Jurkat, Clone E6-1 (cell line): ENCODE data around the gene ATP2C2.
"Not testable (repeated sequence)": the region's sequence is repeated elsewhere in the genome, so short reads cannot be mapped to it uniquely, and the experiment has no call there.

ENCODE experiments used
- DNase-seq: peaks from one replicate; pipeline ENCODE4 v3.0.0-alpha.2; 2011; ENCODE audit warnings: low read depth, low spot score
- H3K4me3 ChIP-seq: 2 replicates; pipeline ENCODE4 v1.5.1; 2011; ENCODE audit warnings: mild to moderate bottlenecking, low read length, control low read depth, moderate library complexity

Gene ATP2C2

DNA sequence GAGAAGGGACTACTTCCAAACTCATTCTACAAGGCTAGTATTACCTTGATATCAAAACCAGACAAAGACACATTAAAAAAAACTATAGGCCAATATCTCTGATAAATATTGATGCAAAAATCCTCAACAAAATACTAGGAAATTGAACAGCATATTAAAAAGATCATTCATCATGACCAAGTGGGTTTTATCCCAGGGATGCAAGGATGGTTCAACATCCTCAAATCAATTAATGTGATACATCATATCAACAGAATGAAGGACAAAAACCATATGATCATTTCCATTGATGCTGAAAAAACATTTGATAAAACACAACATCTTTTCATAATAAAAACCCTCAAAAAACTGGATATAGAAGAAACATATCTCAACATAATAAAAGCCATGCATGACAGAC, 31.1 kb upstream of the ATP2C2 start:
- DNase-seq, H3K4me3 ChIP-seq: not testable (repeated sequence)

DNA sequence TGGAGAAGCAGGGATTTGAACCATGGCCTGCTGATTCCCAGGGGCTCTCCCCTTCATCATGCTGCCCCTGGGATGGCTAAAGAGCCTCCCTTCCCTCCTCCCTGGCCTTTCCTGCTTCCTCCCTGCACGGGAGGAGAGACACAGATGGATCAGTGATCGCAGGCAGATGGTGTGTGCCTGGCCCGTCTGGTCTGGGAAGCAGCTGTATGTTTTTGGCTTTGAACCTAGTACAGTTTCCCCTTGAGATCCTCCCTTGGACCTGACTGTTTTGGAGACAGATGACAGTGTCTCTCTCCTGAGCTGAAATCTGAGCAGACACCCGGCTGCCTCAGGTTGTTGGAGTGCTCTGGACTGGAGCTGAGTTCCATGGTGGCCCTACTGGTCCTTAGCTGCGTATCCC, 29.0 kb upstream of the ATP2C2 start:
- no peak overlapping the region for H3K4me3 ChIP-seq
- DNase-seq: no peak

DNA sequence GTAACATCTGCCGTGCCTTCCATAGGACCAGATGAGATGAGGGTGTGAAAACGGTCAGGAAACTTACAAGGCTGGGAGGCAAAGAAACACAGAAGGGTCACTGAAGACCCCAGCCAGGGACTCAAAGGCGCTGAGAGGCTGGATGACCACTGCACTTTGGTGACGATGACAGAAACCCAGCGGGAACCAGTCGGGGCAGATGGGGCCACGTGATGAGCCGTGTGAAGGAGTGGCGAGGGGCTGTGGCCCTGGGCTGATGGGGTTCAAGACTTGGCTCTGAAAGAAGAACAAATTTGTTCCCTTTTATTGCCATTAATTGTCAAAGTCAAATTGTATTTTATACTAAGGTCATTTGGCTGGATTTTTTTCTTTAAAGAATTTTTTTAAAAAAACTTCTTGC, 28.6 kb upstream of the ATP2C2 start:
- no peak for DNase-seq

DNA sequence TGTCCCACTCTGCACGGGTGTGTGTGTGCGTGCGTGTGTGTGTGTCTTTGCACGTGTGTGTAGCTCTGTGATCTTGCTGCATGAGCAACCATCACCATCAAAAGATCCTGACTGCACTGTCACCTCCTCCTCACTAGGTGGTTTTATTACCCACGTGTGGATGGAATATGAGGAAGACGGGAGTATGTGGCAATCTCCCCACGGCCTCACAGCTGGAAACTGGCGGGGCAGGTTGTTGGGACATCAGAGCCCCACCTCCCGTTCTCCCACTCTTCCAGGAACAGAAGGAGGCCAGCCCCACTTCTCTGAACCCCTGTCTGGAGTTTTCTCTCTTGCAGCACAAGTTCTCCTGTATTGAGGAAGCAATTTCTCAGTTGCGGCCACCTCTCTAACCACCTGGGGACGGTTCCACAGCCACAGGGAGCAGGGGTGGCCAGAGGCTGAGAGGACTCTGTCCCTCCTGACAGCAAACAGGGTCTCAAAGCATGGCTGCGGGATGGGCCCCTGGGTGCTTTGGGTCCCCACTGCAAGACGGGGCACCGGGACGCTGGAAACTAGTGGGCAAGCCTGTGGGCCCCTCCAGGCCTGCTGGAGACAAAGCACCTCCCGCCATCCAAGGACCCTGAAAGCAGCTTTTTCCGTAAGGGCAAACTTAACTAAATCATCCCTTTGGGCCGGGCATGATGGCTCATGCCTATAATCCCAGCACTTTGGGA, 27.9 kb upstream of the ATP2C2 start:
- H3K4me3 ChIP-seq: no peak overlapping the region
- DNase-seq: no peak

More for the DNA sequence above, 28.6 kb upstream of the ATP2C2 start:
- H3K4me3 ChIP-seq: no peak overlapping the region

DNA sequence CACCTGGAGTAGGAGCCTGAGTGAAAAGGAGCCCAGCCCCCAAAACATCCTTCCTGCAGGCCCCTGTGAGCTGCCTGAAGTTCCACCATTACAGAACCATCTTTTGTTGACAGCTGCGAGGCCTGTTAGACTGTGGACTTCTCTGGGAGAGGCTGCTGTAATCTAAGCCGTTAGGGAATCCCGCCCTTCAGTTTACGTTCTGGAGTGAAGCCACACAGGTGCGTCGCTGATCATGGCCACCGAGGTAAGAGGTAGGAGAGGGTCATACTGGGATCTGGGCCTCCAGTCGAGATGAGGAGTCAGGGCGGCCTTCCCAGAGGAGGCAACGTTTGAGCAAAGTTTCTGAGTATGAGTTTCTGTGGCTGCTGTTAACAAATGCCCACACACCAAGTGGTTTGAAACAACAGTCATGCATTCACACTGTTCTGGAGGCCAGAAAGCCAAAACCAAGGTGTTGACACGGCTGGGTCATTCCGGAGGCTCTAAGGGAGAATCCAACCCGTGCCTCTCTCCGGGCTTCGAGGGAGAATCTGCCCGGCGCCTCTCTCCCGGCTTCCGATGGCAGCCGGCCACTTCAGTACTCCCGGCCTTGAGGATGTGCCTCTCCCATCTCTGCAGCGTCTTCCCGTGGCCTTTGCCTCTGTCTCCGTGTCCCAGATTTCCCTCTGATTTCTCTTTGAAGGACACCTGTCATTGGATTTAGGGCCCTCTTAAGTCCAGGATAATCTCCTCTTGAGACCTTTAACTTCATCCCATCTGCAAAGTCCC, 26.6 kb upstream of the ATP2C2 start:
- no peak overlapping the region for H3K4me3 ChIP-seq
- no peak for DNase-seq

DNA sequence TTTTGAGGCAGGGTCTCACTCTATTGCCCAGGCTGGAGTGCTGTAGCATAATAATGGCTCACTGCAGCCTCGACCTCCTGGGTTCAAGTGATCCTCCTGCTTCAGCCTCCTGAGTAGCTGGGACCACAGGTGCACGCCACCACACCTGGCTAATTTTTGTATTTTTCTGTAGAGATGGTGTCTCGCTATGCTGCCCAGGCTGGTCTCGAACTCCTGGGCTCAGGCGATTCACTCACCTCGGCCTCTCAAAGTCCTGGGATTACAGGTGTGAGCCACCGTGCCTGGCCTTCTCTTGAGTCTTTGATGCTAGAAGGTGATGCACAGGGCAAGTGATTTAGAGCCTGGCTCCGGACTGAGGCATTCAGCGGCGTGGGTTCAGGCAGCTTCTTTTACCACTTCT, 24.5 kb upstream of the ATP2C2 start:
- not testable (repeated sequence) for H3K4me3 ChIP-seq, DNase-seq

DNA sequence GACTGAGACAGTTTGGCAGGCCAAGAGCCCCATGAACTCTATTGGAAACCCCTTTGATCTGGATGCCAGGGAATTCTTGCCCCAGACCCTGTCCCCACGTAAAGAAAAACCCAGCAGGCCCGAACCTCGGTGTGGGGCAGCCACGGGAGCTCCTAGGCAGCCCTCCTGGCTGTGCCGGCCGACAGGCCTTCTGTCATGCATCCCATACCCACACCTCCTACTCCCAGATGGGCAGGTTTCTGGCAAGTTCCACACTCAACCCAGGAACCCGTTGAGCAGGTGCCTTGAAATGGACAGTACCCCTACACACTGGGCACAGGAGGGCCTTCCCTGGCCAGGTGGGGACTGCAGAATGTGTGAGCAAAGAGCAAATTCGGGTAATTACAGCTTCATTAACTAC, 23.6 kb upstream of the ATP2C2 start:
- no peak for DNase-seq
- no peak overlapping the region for H3K4me3 ChIP-seq

DNA sequence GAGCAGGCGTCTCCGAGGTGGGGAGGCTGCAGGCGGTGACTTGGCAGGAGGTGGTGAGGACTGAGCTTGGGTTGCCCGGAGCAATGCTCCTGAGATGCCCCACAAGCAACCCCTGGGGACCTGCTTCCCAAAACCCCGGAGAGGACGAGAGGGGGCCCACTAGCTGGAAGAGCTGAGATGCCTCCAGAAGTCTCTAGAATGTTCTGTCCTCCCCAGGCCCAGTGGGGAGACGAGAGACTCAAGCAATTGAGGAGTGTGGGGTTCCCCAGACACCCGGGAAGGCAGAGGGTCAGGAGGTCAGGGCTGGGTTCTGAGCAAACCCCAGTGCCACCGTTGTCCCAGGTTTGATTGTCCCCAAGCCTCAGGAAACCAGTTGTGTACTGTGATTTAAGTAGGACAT, 21.2 kb upstream of the ATP2C2 start:
- DNase-seq: no peak
- no peak overlapping the region for H3K4me3 ChIP-seq

DNA sequence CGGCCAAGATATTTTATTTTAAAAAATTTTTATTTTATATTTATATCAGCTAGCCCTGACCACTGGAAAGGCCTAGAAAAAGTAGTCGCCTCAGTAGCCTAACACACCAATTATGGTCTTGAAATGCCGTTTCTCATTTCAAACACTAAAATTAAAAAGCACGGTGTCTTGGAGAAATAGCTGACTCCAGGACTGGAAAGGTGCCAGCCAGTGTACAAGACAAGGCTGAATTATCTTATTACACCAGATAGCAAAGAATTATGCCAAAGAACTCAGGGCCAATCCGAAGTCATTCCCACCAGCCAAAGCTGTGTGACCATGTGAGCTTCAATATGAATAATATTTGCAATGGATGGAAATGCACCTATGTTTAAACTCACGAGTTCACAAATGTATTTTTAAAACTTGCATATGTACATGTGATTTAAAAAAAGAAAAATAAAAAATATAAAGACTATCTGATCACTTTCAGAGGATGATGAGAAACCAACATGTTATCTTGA, 19.9 kb upstream of the ATP2C2 start:
- DNase-seq: no peak
- H3K4me3 ChIP-seq: no peak overlapping the region

DNA sequence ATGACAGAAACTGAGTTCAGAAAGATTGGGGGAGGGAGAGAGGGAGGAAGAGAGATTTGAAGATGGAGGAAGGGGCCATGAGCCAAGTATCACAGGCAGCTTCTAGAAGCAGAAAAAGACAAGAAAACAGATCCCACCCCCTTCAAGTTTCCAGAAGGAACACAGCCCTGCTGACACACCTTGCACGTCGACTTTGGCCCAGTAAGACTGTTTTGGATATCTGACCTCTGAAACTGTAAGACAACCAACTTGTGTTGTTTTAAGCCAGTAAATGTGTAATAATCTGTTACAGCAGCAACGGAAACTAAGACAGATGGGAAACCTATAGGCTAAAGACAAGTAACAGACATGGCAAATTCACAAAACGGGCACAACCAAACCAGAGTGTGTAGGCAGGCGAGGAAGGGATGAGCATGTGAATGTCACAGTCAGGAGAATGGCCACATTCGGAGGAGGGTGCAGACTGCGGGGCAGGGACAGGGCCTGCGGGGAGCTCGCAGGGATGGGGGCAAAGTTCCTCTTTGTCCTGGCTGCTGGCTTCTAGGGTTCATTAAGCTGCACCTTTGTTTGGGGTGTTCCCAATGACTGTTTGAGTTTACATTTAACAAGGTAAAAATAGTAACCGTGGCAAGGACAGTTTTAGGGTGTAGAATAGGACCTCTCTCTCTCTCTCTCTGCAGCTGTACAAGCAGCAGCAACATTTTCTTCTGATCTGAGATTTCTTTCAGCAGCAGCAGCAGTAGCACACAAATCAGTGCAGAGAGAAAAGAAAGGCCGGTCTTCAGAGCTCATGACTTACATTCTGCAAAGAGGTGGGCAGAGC, 18.3 kb upstream of the ATP2C2 start:
- DNase-seq: no peak

DNA sequence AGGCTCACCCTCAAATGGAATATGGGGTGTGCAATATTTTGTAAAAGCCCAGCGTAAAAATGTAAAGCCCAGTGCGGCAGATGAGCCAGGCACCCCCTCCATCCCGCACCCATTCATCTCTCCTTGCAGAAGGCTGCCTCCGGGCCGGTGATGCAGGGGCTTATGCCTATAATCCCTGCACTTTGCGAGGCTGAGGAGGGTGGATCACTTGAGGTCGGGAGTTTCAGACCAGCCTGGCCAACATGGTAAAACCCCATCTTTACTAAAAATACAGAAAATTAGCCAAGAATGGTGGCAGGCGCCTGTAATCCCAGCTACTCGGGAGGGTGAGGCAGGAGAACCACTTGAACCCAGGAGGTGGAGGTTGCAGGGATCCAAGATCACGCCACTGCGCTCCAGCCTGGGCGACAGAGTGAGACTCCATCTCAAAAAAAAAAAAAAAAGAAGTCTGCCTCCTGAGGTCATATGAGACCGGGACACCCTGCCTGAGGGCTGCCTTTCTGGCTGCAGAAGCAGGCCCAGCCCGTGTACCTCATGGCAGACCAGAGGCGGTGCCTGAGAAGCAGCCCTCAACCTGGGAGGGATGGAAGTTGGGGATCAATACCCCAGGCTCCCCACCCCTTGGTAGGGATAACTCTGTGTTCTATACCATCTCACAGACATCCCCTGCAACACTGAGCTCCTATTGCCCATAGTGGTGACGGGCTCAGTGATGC, 17.5 kb upstream of the ATP2C2 start:
- no peak for DNase-seq
- no peak overlapping the region for H3K4me3 ChIP-seq

More for the DNA sequence above, 18.3 kb upstream of the ATP2C2 start:
- no peak overlapping the region for H3K4me3 ChIP-seq

DNA sequence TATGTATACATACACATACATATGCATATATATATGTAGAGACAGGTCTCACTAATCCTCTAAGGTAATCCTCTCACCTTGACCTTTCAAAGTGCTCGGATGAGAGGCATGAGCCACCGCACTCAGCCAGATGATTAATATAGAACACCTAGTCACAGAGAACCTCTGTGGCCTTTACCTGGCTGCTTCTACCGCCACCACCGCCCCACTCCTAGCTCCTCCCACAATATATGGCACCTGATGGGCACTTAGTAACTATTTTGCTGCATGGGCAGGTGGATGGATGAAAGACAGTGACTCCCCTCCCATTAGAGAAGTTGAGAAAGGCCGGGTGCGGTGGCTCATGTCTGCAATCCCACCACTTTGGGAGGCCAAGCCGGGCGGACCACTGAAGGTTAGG, 16.7 kb upstream of the ATP2C2 start:
- no peak overlapping the region for H3K4me3 ChIP-seq
- DNase-seq: no peak

DNA sequence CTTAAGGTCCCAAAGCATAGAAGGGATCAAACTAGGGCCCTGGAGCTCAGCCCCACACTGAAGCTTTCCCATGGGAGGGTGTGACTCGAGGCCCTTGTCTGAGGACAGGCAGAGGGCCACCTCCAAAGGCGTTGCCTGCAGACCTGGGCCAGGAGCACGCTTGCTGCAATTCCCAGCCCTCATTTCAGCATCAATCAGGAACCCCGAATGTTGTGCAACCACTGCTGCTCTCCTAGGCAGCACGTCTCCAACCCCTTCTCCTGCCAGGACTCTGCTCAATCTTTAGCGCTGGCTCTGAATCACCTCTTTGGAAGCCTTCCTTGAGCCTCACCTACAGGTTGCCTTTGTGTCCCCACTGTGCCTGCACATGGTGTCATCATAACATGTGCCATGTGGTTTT, 14.0 kb upstream of the ATP2C2 start:
- no peak for DNase-seq
- H3K4me3 ChIP-seq: no peak overlapping the region

DNA sequence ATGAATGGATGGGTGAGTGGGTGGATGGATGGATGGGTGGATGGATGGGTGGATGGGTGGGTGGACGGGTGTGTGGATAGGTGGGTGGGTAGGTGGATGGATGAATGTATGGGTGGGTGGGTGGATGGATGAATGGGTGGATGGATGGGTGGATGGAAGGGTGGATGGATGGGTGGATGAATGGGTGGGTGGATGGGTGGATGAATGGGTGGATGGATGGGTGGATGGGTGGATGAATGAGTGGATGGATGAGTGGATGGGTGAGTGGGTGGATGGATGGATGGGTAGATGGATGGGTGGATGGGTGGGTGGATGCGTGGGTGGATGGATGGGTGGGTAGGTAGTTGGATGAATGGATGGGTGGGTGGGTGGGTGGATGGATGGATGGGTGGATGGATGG, 13.2 kb upstream of the ATP2C2 start:
- no peak for DNase-seq
- no peak overlapping the region for H3K4me3 ChIP-seq

DNA sequence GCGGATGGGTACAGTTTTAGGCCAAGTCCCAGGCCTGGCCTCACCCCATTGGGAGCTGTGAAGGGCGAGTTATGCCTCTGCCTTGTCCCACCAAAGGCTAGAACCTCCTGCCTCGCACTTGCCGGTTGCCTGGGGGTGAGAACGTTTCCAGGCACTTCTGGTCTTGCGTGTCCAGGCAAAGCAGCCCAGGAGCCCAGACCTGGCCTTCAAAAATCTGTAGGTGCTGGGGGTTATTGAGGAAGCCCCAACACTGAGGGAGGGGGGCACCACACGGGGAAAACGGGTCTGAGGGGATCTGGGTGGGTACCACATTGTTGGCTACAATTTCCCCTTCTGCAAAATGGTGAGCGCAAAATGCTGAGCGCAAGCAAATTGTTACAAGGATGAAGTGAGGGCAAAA, 12.2 kb upstream of the ATP2C2 start:
- H3K4me3 ChIP-seq: no peak overlapping the region

DNA sequence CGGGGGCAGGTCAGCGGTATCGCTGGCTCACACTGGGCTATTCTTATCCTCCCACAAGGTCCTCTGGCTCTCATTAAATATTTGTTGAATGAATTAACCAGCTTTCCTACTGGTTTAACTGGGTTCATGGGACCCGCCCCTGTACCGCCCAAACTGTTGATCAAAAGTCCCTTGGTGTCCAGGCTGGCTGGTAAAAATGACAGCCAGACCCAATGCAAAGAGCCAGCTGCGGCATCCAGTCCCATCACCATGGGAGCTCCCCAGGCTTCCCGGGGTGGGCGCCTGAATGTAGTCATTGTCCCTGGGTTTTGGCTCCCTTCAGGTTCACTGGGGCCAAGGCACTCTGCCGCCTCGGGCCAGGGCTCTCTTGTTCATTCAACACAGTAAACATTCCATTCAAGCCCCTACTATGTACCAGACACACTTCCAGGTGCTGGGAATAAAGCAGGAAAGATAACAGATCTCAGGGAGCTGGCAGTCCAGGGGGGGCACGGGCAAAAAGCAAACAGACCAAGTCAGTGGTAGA, 11.7 kb upstream of the ATP2C2 start:
- DNase-seq: no peak
- H3K4me3 ChIP-seq: no peak overlapping the region

More for the DNA sequence above, 12.2 kb upstream of the ATP2C2 start:
- no peak for DNase-seq

DNA sequence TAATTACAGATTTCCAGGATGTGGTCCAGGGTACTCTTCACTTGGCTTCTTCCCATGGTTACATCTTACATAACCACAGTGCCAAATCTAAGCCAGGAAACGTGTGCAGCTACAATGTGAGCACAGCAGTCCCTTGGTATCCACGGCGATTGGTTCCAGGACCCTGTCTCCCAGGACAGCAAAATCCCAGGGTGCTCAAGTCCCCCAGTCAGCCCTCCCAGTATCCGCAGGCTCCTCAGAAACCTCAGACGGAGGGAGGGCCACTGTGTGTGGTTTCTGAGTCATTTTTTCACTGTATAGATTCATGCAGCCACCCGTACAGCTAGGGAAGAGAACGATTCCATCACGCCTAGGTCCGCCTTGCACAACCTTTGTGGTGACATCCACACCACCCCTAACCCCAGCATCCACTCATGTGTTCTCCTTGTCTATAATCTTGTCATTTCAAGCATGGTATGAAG, 11.1 kb upstream of the ATP2C2 start:
- peak; percentile 12 for DNase-seq
- H3K4me3 ChIP-seq: no peak overlapping the region

DNA sequence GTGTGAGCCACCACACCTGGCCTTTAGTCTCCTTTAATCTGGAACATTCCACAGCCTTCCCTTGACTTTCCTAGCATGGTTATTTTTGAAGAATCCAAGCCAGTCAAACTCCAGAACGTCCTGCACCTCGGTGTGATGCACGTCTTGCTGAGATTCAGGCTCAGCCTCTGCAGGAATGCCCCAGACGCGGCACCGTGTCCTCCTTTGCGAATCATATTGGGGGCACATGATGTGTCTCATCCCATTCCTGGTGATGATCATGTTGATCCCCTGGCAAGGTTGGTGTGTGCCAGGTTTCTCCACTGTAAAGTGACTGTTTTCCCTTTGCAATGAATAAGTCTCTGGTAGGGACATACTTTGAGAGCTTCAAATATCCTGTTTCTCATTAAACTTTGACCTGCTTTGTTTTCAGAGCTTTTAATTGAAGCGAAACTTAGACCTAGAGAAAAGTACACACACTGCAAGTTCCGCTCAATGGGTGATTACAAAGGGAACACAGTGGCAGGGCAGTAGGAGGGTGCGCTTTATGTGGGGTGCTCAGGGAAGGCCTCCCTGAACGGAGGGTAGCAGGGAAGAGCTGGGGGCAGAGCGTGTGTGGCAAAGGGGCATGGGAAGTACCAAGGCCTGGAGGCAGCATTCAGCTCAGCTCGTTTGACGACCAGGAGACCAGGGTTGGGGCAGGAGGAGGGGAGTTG, 9.6 kb upstream of the ATP2C2 start:
- no peak for DNase-seq
- H3K4me3 ChIP-seq: no peak overlapping the region
